BLaER1 (cell line): ENCODE results near the gene KCTD7.
"Not testable (repeated sequence)": the region's sequence is repeated elsewhere in the genome, so short reads cannot be mapped to it uniquely, and the experiment has no call there.

Experiments
- H3K27ac ChIP-seq: shearing (Covaris generic); formaldehyde crosslinking; 2 replicates; pipeline ENCODE4 v1.8.1; 2022
- H3K27me3 ChIP-seq: shearing (Covaris generic); formaldehyde crosslinking; 2 replicates; pipeline ENCODE4 v1.8.1; 2022
- H3K36me3 ChIP-seq: shearing (Covaris generic); formaldehyde crosslinking; 2 replicates; pipeline ENCODE4 v1.8.1; 2022
- H3K4me1 ChIP-seq: shearing (Covaris generic); formaldehyde crosslinking; 2 replicates; pipeline ENCODE4 v1.8.1; 2022
- H3K4me2 ChIP-seq: shearing (Covaris generic); formaldehyde crosslinking; 2 replicates; pipeline ENCODE4 v1.8.1; 2022
- H3K4me3 ChIP-seq: shearing (Covaris generic); formaldehyde crosslinking; 2 replicates; pipeline ENCODE4 v1.8.1; 2022
- H3K9ac ChIP-seq: shearing (Covaris generic); formaldehyde crosslinking; 2 replicates; pipeline ENCODE4 v1.8.1; 2022
- H3K9me3 ChIP-seq: shearing (Covaris generic); formaldehyde crosslinking; 2 replicates; pipeline ENCODE4 v1.8.1; 2022
- H4K20me1 ChIP-seq: shearing (Covaris generic); formaldehyde crosslinking; 2 replicates; pipeline ENCODE4 v1.8.1; 2022
- Cebpa-rat ChIP-seq: shearing (Covaris generic); IDR thresholded peaks from 2 replicates; pipeline ENCODE4 v1.8.1; 2022

Gene KCTD7

GRCh38 chr7:66682350-66683093, 53.8 kb downstream of the KCTD7 start:
- no peak for TF ChIP-seq Cebpa-rat
- Histone ChIP-seq H3K36me3 (peaks cover 6% of the 10 kb centered on the region), H4K20me1 (peaks cover 43% of the 10 kb centered on the region), H3K4me1 (peaks cover 25% of the 10 kb centered on the region), H3K9ac (peak overlapping the region; percentile 92), H3K27ac (peak overlapping the region; percentile 89), H3K4me3 (peak overlapping the region; percentile 97), H3K27me3 (no peaks in the 10 kb centered on the region), H3K9me3 (peaks cover 6% of the 10 kb centered on the region; the same call in 1 of the 2 replicates), H3K4me2 (peak overlapping the region; percentile 92)

DNA sequence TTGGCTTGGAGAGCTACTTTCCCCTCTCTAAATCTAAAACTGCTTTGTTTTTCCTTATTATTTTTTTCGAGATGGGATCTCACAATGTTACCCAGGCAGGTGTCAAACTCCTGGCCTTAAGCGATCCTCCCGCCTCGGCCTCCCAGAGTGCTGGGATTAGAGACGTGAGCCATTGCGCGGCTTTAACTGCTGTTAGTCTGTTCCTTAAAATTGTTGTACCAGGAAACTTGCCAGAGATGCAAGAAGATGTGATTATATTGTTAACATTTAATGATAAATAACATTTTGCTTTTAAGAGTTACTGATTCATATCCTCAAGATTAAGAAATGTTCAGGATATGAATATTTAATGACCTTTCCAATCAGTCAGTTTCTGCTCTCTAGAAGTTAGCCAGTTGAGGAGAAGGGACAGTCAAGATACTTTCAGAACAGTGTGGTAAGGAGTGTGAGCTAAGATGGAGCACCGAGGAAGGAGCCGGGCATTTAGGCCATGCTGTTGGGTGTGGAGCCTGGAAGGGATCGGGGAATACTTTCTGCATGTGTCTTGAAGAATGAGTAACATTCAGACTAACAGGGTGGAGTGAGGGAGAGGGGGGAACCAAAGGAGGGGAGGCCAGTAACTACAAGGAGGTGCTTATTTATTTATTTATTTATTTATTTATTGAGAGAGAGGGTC, 54.6 kb downstream of the KCTD7 start:
- H3K27ac ChIP-seq, H3K36me3 ChIP-seq, H3K27me3 ChIP-seq: not testable (repeated sequence)
- H3K9me3 ChIP-seq, result peaks cover 13% of the 10 kb centered on the region
- H4K20me1 ChIP-seq, result peaks cover 43% of the 10 kb centered on the region
- H3K4me3 ChIP-seq, result peak overlapping the region; percentile 97
- peak overlapping the region; percentile 92 for H3K4me2 ChIP-seq
- peak overlapping the region; percentile 92 for H3K9ac ChIP-seq
- H3K4me1 ChIP-seq, result peaks cover 25% of the 10 kb centered on the region

- peaks cover 18% of the 10 kb centered on the region for H3K9me3 ChIP-seq
- no peaks in the 10 kb centered on the region for H3K27me3 ChIP-seq
- peaks cover 25% of the 10 kb centered on the region for H3K4me1 ChIP-seq
- H3K36me3 ChIP-seq, result peaks cover 13% of the 10 kb centered on the region
- no peak overlapping the region for H3K4me2 ChIP-seq
- no peak overlapping the region for H3K9ac ChIP-seq
- no peak overlapping the region for H3K4me3 ChIP-seq
- no peak for TF ChIP-seq Cebpa-rat
- peaks cover 42% of the 10 kb centered on the region for H4K20me1 ChIP-seq
- H3K27ac ChIP-seq, result no peak overlapping the region
These were observed 55.1 kb downstream of the KCTD7 start for GRCh38 chr7:66683770-66684123.

DNA sequence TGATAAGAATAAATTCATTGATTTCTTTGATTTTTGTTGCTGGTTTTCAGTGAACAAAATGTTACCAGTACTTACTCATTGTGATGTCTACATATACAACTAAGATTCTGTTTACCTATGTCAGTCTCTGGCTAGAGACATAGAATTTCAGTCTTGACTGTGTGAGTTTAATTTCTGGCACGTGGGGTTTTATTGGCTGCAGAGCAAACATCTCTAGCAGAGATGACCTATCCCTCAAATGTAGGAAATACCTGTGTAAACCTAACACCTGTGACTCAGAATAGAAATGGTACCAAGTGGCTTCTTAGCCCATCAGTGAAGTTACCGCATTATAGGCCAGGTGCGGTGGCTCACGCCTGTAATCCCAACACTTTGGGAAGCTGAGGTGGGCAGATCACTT, 57.0 kb downstream of the KCTD7 start:
- not testable (repeated sequence) for H3K4me3 ChIP-seq, H3K27me3 ChIP-seq, H3K27ac ChIP-seq, H3K9ac ChIP-seq, H3K4me2 ChIP-seq
- H3K36me3 ChIP-seq, result peaks cover 13% of the 10 kb centered on the region
- H3K9me3 ChIP-seq, result peaks cover 19% of the 10 kb centered on the region
- H4K20me1 ChIP-seq, result peaks cover 32% of the 10 kb centered on the region
- H3K4me1 ChIP-seq, result peaks cover 16% of the 10 kb centered on the region

- no peak for TF ChIP-seq Cebpa-rat
- Histone ChIP-seq H3K4me1 (peaks cover 8% of the 10 kb centered on the region), H3K4me2 (no peak overlapping the region), H4K20me1 (peaks cover 46% of the 10 kb centered on the region), H3K4me3 (no peak overlapping the region), H3K27me3 (no peaks in the 10 kb centered on the region), H3K36me3 (peaks cover 18% of the 10 kb centered on the region), H3K9ac (no peak overlapping the region), H3K27ac (no peak overlapping the region), H3K9me3 (peaks cover 19% of the 10 kb centered on the region)
These were observed 58.5 kb downstream of the KCTD7 start for GRCh38 chr7:66687186-66687585.

- not testable (repeated sequence) for H3K4me3 ChIP-seq, H3K4me2 ChIP-seq, H3K27me3 ChIP-seq, H3K9ac ChIP-seq, H3K27ac ChIP-seq, H3K4me1 ChIP-seq
- peaks cover 19% of the 10 kb centered on the region for H3K9me3 ChIP-seq
- peaks cover 42% of the 10 kb centered on the region for H4K20me1 ChIP-seq
- H3K36me3 ChIP-seq, result peaks cover 22% of the 10 kb centered on the region
These were observed 59.0 kb downstream of the KCTD7 start for GRCh38 chr7:66687672-66688071.

DNA sequence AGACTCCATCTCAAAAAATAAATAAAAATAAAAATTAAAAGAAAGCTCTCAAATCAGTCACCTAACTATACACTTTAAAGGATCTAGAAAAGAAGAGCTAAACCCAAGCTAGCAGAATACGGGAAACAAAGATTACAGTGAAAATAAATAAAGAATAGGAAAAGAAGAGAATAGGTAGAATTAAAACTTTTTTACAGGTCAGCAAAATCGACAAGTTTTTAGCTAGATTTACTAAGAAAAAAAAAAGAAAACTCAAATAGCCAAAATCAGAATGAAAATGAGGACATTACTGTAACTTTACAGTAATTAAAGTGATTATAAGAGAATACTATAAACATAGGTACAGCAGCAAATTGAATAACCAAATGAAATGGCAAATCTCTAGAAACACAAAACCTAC, 60.4 kb downstream of the KCTD7 start:
- H3K9me3 ChIP-seq, result peaks cover 19% of the 10 kb centered on the region
- H3K27me3 ChIP-seq, result no peaks in the 10 kb centered on the region
- H4K20me1 ChIP-seq, result peaks cover 28% of the 10 kb centered on the region; the same call in 1 of the 2 replicates
- no peak for TF ChIP-seq Cebpa-rat
- peaks cover 36% of the 10 kb centered on the region for H3K36me3 ChIP-seq
- H3K4me2 ChIP-seq, result no peak overlapping the region
- H3K4me3 ChIP-seq, result no peak overlapping the region
- no peak overlapping the region for H3K9ac ChIP-seq
- H3K27ac ChIP-seq, result no peak overlapping the region
- no peaks in the 10 kb centered on the region for H3K4me1 ChIP-seq

DNA sequence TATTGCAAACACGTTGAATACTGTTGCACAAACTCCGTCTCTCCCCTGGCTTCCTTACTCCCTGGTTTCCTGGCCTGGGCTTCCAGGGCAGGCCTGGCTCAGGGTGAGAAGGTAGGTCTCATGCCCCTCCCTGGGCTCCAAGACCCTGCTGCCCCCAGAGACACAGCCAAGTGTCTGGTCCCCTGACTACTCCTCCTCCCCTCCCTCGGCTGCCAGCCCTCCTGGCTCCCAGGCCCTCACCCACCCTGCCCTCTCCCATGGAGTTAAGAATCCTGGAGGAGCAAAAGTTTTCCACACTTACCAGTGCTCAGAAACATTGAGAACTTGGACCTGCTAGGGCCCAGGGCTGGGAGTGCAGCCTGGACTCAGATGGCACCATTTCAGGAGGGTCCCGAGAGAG, 64.7 kb downstream of the KCTD7 start:
- no peak overlapping the region for H3K4me2 ChIP-seq
- H3K9me3 ChIP-seq, result peaks cover 6% of the 10 kb centered on the region
- no peak overlapping the region for H3K27ac ChIP-seq
- no peak overlapping the region for H3K9ac ChIP-seq
- peaks cover 18% of the 10 kb centered on the region; the same call in 1 of the 2 replicates for H4K20me1 ChIP-seq
- H3K4me3 ChIP-seq, result no peak overlapping the region
- H3K4me1 ChIP-seq, result peaks cover 12% of the 10 kb centered on the region
- H3K27me3 ChIP-seq, result no peaks in the 10 kb centered on the region
- TF ChIP-seq Cebpa-rat, result no peak
- peaks cover 38% of the 10 kb centered on the region for H3K36me3 ChIP-seq
